Esophagus muscularis mucosa (tissue), 4 donors: ENCODE data around the gene CCL17. TPM values are rescaled to one million over a fixed set of nuclear protein-coding genes. Genes with fewer than 3 reads are reported as not detected.

Experiments used
- DNase-seq: peaks from one replicate; pipeline ENCODE4 v3.0.0-alpha.2; 2017; ENCODE audit errors: extremely low spot score
- H3K27ac ChIP-seq, 4 donors: fragments of 200-600 bp; sonication (generic); replicated peaks in 1 of 4; 1 replicate in 3 of 4; 2 replicates in 1 of 4; pipeline ENCODE4 v1.5.1; 2016 to 2019; ENCODE audit warnings: mild to moderate bottlenecking in 1 of 4
- H3K27me3 ChIP-seq, 4 donors: fragments of 200-600 bp; sonication (generic); one replicate each; pipeline versions ENCODE4 v1.5.1 to v1.6.0; 2016 to 2019
- H3K36me3 ChIP-seq, 4 donors: fragments of 200-600 bp; sonication (generic); one replicate each; pipeline ENCODE4 v1.5.1; 2016 to 2019
- H3K4me1 ChIP-seq, 4 donors: fragments of 200-600 bp; sonication (generic); one replicate each; pipeline ENCODE4 v1.5.1; 2016 to 2019
- H3K4me3 ChIP-seq, 4 donors: fragments of 200-600 bp; sonication (generic); 1 replicate in 2 of 4; 2 replicates in 2 of 4; pipeline ENCODE4 v1.5.1; 2016 to 2019; ENCODE audit warnings: mild to moderate bottlenecking in 4 of 4, moderate library complexity in 1 of 4
- H3K9me3 ChIP-seq, 4 donors: fragments of 200-600 bp; sonication (generic); 1 replicate in 3 of 4; 2 replicates in 1 of 4; pipeline ENCODE4 v1.5.1; 2016 to 2019
- EP300 ChIP-seq: sonication (generic); formaldehyde crosslinking; IDR thresholded peaks from one replicate; pipeline ENCODE4 v1.6.1; 2017; ENCODE audit warnings: antibody characterized with exemption
- POLR2A ChIP-seq: fragments of 450-650 bp; IDR thresholded peaks from one replicate; pipeline ENCODE4 v1.6.1; 2017; ENCODE audit warnings: antibody characterized with exemption, moderate library complexity, mild to moderate bottlenecking, low read depth
- POLR2AphosphoS5 ChIP-seq, 2 donors: sonication (generic); formaldehyde crosslinking; IDR thresholded peaks; one replicate each; pipeline ENCODE4 v1.6.1; 2017; ENCODE audit warnings: antibody characterized with exemption in 2 of 2
- WGBS: methylation state at CpG from one replicate; pipeline ENCODE4 v1.1.5; 2018; 5-methylcytosine and 5-hydroxymethylcytosine counted together
- intact Hi-C: fragments of 100-400 bp; cut with DNase I; formaldehyde crosslinking; loops from one replicate; pipeline ENCODE4 v1.15.1; 2023
- total RNA-seq, 4 donors: library from RNA; depleted of rRNA; stranded (reverse); fragments of >200 nt; gene quantifications; one replicate each; pipeline versions ENCODE4 v1.1.0 to v1.2.1, GENCODE V29; 2016
- TF ChIP-seq, protein P1 (sequence below), 3 experiments: fragments of 200-600 bp in 2 of 3; fragments of 450-650 bp in 1 of 3; sonication (generic) in 2 of 3; IDR thresholded peaks; one replicate each; pipeline ENCODE4 v1.5.1; 2017 to 2019; ENCODE audit warnings: antibody characterized with exemption in 3 of 3, mild to moderate bottlenecking in 2 of 3, moderate library complexity in 1 of 3

CCL17 gene
- total RNA-seq, 4 donors from 2014 or later, result not detected

DNA sequence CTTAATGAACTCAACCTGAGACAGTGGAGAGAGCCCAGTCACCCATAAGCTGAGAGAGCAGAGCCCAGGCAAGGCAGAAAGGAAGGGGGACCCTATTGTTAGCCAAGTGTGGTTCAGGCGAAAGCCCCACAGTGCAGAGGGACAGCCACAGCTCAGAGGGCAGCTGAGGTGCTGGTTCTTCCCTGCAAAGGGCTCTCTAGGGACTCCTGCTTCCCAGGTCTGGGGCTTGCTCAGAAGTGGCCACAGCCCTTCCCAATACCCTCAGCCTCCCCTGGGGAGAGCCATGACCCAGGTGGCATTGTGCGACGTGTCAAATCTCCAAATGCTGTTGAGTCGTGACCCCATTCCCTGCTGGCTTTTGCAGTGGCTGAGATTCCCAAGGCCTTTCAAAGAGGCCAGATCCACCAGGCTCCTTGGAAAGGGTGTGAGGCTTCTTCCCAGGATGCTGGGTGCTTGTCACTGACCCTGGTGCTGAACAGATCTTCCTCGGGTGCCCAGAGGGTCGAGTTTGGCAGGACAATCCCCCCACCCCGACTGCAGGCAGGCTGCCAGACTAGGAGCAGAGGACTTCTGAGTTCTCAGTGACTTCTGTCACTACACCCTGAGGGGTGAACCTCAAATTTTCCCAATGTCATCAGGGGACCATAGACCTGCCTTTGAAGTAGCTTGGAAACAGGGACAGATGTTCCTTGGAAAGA is 2.5 kb upstream of the CCL17 start:
- intact Hi-C loops, result no loop called here
- H3K27ac ChIP-seq, result no peak overlapping the region
- no peak for DNase-seq
- H3K4me1 ChIP-seq, result no peaks in the 10 kb centered on the region
- no peaks in the 10 kb centered on the region for H3K36me3 ChIP-seq
- TF ChIP-seq POLR2AphosphoS5 (IDR thresholded peaks at IDR 0.05), result no peak
- no peak for TF ChIP-seq POLR2A
- TF ChIP-seq, protein P1, sequence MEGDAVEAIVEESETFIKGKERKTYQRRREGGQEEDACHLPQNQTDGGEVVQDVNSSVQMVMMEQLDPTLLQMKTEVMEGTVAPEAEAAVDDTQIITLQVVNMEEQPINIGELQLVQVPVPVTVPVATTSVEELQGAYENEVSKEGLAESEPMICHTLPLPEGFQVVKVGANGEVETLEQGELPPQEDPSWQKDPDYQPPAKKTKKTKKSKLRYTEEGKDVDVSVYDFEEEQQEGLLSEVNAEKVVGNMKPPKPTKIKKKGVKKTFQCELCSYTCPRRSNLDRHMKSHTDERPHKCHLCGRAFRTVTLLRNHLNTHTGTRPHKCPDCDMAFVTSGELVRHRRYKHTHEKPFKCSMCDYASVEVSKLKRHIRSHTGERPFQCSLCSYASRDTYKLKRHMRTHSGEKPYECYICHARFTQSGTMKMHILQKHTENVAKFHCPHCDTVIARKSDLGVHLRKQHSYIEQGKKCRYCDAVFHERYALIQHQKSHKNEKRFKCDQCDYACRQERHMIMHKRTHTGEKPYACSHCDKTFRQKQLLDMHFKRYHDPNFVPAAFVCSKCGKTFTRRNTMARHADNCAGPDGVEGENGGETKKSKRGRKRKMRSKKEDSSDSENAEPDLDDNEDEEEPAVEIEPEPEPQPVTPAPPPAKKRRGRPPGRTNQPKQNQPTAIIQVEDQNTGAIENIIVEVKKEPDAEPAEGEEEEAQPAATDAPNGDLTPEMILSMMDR (IDR thresholded peaks at IDR 0.05), result no peak
- no peak for TF ChIP-seq EP300
- H3K27me3 ChIP-seq, result no peaks in the 10 kb centered on the region
- no peaks in the 10 kb centered on the region for H3K9me3 ChIP-seq
- H3K4me3 ChIP-seq, result no peak overlapping the region
- 58% methylated on average over 6 of the region's 7 CpGs for WGBS

DNA sequence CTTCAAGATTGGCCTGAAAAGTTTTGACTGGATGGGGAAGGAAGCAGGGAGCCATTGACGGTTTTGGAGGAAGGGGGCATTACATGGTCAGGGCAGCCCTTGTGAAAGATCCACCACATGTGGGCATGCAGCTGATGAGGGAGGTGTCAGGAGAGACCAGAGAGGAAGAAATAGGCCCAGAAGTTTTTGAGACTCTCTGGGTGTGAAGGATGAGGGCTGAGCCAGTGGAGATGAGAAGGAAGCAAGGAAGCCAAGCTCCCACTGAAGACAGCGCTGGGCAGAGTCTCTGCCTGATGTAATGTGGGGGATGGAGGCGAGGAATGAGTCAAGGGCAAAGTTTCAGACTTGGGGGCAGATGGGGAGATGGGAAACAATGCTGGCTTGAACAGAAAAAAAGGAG is 530 bp downstream of the CCL17 start:
- TF ChIP-seq POLR2AphosphoS5 (IDR thresholded peaks at IDR 0.05) (no peak), POLR2A (no peak), EP300 (no peak)
- TF ChIP-seq, protein P1 (IDR thresholded peaks at IDR 0.05), result no peak
- Histone ChIP-seq H3K27me3 (no peaks in the 10 kb centered on the region), H3K4me3 (no peak overlapping the region), H3K27ac (no peak overlapping the region), H3K4me1 (peaks cover 4 to 13% (median 8%) of the 10 kb centered on the region in 4 donors), H3K36me3 (no peaks in the 10 kb centered on the region), H3K9me3 (no peaks in the 10 kb centered on the region)
- WGBS, result 75% methylated on average over 3 of the region's 3 CpGs
- no peak for DNase-seq
- intact Hi-C loops, result no loop called here

DNA sequence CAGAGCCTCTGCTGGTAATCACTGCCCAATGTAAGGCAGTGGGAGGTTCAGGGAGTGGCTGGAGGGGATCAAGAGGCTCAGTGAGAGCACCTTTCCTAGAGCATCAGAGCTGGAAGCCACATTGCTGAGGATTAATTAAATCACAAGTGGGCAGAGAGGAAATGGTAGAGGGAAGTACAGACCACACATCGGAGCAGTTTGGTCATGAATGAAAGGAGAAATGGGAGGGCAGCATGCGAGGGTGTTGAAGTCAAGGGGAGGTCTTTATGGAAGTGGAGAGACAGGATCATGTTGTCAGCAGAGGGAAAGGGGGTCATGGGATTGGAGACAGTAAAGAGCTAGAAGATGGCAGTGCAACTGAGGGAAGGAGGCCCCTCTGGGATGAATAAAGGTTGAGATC is 2.3 kb downstream of the CCL17 start:
- peaks cover 10 to 21% (median 16%) of the 10 kb centered on the region in 4 donors for H3K4me1 ChIP-seq
- 65% methylated on average over 2 of the region's 2 CpGs for WGBS
- no peaks in the 10 kb centered on the region for H3K27me3 ChIP-seq
- H3K27ac ChIP-seq, result no peak overlapping the region
- H3K4me3 ChIP-seq, result no peak overlapping the region
- intact Hi-C loops, result no loop called here
- H3K9me3 ChIP-seq, result no peaks in the 10 kb centered on the region
- no peak for DNase-seq
- no peaks in the 10 kb centered on the region for H3K36me3 ChIP-seq
- TF ChIP-seq POLR2AphosphoS5 (IDR thresholded peaks at IDR 0.05), result no peak
- TF ChIP-seq, protein P1 (IDR thresholded peaks at IDR 0.05), result no peak
- TF ChIP-seq EP300, result no peak
- TF ChIP-seq POLR2A, result no peak

DNA sequence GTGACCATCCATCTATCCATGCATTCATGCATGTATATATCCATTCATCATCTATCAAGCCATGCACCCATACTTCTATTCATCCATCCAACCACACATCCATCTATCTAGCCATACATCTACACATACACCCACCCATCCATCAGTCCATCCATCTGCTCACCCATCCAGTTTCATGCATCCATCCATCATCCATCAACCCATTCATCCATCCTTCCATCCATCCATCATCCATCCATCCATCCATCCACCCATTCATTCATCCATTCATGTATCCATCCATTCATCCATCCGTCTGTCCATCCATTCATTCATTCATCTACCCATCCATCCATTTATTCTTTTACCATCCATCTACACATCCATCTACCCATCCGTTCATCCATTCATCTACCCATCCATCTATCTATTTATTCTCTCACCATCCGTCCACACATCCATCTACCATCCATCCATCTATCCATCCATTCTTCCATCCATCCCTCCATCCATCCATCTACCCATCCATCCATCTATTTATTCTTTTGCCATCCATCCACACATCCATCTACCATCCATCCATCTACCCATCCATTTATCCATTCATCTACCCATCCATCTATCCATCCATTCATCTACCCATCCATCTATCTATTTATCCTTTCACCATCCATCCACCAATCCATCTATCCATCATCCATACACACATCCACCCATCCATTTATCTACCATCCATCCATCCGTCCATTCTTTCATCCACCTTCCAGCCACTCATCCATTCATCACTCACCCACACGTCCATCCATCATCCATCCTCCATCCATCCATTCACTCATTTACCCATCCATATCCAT is 3.2 kb downstream of the CCL17 start:
- intact Hi-C loops, result no loop called here
- DNase-seq, result no peak
- H3K4me1 ChIP-seq, result peaks cover 10 to 21% (median 16%) of the 10 kb centered on the region in 4 donors
- no peak overlapping the region for H3K4me3 ChIP-seq
- 89% methylated on average over 5 of the region's 5 CpGs for WGBS
- H3K9me3 ChIP-seq, result no peaks in the 10 kb centered on the region
- no peaks in the 10 kb centered on the region for H3K27me3 ChIP-seq
- H3K27ac ChIP-seq, result no peak overlapping the region
- TF ChIP-seq, protein P1 (IDR thresholded peaks at IDR 0.05), result no peak
- TF ChIP-seq EP300 (no peak), POLR2AphosphoS5 (IDR thresholded peaks at IDR 0.05) (no peak), POLR2A (no peak)
- H3K36me3 ChIP-seq, result no peaks in the 10 kb centered on the region
